G401.6 (cell line): ENCODE measurements around the gene PI16.

ENCODE experiments used
- FAIRE-seq: peaks from 2 replicates; lab custom pipeline; 2012; peaks lifted over from hg19 to GRCh38; lab: Jason Lieb, UNC

PI16 gene

GRCh38 chr6:37005061-37005810, 50.7 kb downstream of the PI16 start, which contains the start of gene FGD2:
FGD2 (plus strand) TSS chr6:37005655; CDS start chr6:37005818, 163 bp downstream.
- no peak for FAIRE-seq

DNA sequence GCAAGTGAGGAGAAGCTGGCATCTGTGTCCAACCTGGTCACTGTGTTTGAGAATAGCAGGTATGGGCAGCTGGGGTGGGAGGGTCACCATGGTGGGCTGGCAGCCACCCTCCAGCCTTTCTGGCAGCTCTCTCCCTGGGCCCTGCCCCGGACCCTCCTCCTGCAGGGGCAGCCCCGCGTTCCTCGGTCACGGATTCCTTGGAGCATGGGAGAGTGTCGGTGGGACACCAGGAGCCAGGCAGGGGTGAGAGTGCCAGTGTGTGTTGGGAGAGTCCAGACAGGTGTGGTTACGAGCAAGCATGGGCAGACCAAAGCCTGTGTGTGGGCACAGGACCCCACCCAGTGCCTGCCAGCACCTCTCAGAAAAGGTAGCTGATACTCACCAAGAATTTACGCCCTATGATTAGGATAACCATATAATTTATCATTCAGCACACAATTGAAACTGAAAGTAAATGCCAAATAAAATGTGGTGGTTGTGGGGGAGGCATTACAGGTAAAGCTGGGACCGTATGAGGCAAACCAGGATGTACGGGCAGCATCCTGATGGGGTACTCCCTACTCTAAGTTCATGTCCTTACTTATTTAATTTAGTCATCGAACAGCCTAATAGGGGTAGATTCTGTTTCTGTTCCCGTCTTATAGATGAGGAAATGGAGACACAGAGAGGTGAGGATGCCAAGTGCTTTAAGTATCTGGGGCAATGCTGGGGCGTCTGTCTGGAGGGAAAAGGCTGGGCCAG, 51.5 kb downstream of the PI16 start:
- FAIRE-seq, result no peak

- no peak for FAIRE-seq
These were observed 52.3 kb downstream of the PI16 start for GRCh38 chr6:37006793-37007339.

DNA sequence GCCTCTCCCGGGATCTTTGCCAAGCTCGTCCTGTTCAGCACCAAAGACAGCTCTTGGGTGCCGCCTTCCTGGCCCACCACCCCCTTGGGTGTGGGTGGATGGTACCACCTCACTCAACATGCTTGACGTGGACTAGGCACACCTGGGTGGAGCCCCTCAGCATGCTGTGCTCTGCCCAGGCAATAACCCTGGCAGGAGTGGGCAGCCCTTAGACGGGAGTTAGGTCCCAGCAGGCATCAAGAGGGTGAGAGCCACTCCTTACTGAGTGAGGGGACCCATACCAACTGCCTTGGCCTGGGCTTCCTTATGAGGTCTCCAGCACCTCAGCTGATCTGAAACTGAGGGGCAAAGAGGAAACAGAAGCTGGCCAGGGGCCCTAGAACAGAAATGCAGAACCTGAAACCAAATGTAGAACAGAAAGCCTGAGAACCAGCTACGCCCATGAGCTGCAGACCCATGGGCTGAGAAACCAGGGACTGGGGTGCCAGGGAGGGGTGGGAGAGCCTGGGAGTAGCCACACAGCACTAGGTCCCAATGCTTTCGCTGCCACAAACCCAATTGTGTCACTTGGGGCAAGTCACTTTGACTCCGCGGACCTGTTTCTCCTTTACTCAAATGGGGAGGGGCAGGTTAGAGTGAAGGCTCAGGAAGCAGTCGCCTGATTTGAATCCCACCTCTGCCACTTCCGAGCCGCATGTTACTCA, 53.0 kb downstream of the PI16 start:
- FAIRE-seq, result no peak

DNA sequence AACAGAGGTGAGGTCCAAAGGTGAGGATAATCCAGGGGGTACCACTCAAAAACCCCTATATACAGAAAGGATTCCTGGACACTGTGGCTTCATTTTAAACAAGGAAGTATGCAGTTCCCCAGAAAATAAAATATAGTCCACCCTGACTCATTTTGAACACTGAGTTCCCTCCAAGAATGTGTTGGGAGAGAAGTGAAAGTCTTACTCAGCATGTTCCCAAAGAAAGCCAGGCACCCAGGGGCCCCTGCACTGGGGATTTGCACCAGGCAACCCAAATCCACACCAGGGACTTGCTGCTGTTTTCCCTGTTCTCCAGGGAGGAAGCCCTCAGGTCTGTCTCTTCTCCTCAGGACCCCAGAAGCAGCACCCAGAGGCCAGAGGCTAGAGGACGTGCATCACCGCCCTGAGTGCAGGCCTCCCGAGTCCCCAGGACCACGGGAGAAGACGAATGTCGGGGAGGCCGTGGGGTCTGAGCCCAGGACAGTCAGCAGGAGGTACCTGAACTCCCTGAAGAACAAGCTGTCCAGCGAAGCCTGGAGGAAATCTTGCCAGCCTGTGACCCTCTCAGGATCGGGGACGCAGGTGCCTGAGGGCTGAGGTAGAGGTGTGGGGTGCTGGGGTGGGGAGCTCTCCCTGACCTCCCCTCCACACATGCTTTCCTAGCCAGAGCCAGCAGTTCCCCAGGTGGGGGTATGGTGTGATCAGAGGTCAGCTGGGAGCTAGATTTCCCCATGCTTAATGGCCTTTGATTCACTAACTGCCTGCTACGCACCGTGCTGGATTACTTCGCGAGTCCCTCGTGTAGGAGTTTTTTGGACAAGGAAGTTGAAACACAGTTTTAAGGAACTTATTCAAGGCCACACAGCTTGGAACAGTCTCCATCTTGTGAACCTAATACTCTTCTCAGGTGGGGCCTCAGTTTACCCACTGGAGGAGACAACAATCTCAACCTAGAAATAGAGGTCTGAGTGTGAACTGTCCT, 54.2 kb downstream of the PI16 start:
- no peak for FAIRE-seq

GRCh38 chr6:37010402-37010892, 55.9 kb downstream of the PI16 start:
- FAIRE-seq, result no peak

- no peak for FAIRE-seq
These were observed 57.3 kb downstream of the PI16 start for GRCh38 chr6:37011656-37012378.

DNA sequence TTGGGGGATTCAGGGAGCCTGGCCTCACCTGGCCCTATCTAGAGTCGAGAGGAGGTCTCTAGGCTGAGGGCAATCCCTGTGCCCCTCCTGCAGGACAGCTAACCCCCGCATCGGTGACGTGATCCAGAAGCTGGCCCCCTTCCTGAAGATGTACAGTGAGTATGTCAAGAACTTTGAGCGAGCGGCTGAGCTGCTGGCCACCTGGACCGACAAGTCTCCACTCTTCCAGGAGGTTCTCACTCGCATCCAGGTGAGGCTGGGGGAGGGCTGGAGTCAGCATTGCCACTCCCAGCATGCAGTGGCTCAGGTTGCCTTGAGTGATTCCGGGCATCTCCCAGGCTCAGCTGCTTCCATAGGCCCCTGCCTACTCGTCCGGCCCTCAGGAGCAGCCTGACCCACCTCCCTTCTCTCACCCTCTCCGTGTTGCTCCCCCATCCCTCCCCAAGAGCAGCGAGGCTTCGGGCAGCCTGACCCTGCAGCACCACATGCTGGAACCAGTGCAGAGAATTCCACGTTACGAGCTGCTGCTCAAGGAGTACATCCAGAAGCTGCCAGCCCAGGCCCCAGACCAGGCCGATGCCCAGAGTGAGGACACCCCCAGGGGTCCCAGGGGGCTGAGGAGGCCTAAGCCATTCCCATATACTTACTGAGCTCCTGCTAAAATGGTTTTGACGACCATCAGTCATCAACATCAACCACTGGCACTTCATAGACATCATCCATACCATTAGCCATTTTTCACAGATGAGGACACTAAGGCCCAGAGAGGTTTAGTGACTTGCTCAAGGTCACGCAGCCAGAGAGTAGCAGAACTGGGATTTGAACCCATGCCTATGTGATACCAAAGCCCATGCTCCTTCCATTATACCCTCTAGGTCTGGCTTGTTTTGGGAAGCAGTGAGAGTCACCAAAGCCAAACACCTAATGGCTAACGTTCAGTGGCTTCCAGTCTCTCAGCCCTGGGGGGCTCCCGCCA, 59.3 kb downstream of the PI16 start:
- no peak for FAIRE-seq
